Measurements from ENCODE around the gene CYP21A2. TPM values are rescaled to one million over a fixed set of nuclear protein-coding genes. Genes with fewer than 3 reads are reported as not detected.

CYP21A2 gene
- total and polyA plus RNA-seq, 10 of the 15 experiments (the other 5 are each of a cell fraction or from before 2014, with no cell fraction given), result 0.04 to 0.92 (median 0.23) TPM; not detected in 7

DNA sequence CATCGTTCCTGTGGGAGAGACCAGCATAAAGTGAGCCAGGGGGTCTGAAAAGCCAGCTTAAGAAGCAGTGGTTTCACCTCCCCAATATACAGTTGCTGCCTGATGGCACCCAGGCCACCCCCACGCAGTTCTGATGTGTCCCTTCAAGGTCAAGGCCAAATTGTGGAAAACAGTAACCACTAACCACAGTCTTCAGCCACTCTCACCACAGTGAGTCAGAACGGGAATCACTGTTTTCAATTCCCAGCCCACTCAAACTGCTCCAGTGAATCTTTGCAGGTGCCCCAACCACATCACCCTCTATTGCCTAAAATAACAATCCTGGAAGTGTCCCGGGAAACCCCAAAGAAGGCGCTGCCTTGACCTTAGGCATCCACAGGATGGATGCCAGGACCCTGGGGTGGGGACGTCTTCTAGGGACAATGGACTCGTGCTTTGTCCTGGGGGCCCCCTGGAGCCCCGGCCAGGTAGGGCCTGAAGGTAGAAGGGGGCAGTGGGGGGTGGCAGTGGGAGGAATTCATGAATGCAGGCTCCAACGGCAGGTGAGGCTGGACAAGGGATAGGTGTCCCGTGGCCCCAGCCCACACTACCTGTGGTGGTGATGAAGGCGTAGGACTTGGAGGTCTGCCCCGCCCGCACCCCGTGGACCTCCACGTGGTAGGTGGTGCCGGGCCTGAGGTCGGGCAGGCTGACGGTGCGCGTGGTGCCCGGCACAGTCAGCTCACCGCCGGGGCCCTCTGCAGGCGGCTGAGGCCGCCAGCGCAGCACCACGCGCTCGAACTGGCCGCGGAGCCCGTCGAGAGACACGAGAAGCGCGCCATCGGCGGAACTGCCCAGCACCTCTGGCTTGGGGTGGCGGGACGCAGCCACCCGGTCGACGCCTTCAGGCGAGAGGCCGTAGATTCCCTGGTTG, 48.7 kb downstream of the CYP21A2 start (continued):
- TF ChIP-seq, protein P1, sequence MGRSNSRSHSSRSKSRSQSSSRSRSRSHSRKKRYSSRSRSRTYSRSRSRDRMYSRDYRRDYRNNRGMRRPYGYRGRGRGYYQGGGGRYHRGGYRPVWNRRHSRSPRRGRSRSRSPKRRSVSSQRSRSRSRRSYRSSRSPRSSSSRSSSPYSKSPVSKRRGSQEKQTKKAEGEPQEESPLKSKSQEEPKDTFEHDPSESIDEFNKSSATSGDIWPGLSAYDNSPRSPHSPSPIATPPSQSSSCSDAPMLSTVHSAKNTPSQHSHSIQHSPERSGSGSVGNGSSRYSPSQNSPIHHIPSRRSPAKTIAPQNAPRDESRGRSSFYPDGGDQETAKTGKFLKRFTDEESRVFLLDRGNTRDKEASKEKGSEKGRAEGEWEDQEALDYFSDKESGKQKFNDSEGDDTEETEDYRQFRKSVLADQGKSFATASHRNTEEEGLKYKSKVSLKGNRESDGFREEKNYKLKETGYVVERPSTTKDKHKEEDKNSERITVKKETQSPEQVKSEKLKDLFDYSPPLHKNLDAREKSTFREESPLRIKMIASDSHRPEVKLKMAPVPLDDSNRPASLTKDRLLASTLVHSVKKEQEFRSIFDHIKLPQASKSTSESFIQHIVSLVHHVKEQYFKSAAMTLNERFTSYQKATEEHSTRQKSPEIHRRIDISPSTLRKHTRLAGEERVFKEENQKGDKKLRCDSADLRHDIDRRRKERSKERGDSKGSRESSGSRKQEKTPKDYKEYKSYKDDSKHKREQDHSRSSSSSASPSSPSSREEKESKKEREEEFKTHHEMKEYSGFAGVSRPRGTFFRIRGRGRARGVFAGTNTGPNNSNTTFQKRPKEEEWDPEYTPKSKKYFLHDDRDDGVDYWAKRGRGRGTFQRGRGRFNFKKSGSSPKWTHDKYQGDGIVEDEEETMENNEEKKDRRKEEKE (IDR thresholded peaks at IDR 0.05), result no peak
- TF ChIP-seq GABPA (IDR thresholded peaks at IDR 0.05; ENCODE audit: low read depth) (peak; percentile 56; the same call in 1 of the 2 replicates), SMC3 (IDR thresholded peaks at IDR 0.05; ENCODE audit: borderline replicate concordance, low read length) (no peak), MEF2B (IDR thresholded peaks at IDR 0.05; ENCODE audit: partially characterized antibody, poor library complexity, severe bottlenecking) (peak; percentile 35), CBFB (IDR thresholded peaks at IDR 0.05; ENCODE audit: low read depth) (peak; percentile 98), SMAD5 (IDR thresholded peaks at IDR 0.05; ENCODE audit: low read depth) (no peak), JUNB (IDR thresholded peaks at IDR 0.05) (peak; percentile 81), ZNF274 (IDR thresholded peaks at IDR 0.05; ENCODE audit: insufficient read depth, insufficient read length) (no peak), TCF7 (IDR thresholded peaks at IDR 0.05; ENCODE audit: borderline replicate concordance) (no peak), NFXL1 (IDR thresholded peaks at IDR 0.05; ENCODE audit: borderline replicate concordance) (no peak), ZNF217 (IDR thresholded peaks at IDR 0.05) (no peak), POLR2A (IDR thresholded peaks at IDR 0.05; ENCODE audit: low read depth, low read length) (no peak), SPI1 (IDR thresholded peaks at IDR 0.05; ENCODE audit: borderline replicate concordance, insufficient read depth, low read depth, low read length) (no peak), PML (IDR thresholded peaks at IDR 0.05; ENCODE audit: low read length) (no peak), TCF3 (IDR thresholded peaks at IDR 0.05; ENCODE audit: borderline replicate concordance, insufficient read depth, low read depth, low read length) (peak; percentile 62; the same call in 1 of the 2 replicates), BCL11A (IDR thresholded peaks at IDR 0.05; ENCODE audit: low read depth, low read length) (peak; percentile 78; the same call in 1 of the 2 replicates), CREM (IDR thresholded peaks at IDR 0.05; ENCODE audit: low read depth) (peak; percentile 71; the same call in 1 of the 2 replicates), POU2F2 (IDR thresholded peaks at IDR 0.05; ENCODE audit: borderline replicate concordance, low read depth, low read length) (no peak), JUND (IDR thresholded peaks at IDR 0.05; ENCODE audit: low read depth, low read length) (peak; percentile 58; the same call in 1 of the 2 replicates)
- TF ChIP-seq, protein P2, sequence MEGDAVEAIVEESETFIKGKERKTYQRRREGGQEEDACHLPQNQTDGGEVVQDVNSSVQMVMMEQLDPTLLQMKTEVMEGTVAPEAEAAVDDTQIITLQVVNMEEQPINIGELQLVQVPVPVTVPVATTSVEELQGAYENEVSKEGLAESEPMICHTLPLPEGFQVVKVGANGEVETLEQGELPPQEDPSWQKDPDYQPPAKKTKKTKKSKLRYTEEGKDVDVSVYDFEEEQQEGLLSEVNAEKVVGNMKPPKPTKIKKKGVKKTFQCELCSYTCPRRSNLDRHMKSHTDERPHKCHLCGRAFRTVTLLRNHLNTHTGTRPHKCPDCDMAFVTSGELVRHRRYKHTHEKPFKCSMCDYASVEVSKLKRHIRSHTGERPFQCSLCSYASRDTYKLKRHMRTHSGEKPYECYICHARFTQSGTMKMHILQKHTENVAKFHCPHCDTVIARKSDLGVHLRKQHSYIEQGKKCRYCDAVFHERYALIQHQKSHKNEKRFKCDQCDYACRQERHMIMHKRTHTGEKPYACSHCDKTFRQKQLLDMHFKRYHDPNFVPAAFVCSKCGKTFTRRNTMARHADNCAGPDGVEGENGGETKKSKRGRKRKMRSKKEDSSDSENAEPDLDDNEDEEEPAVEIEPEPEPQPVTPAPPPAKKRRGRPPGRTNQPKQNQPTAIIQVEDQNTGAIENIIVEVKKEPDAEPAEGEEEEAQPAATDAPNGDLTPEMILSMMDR (IDR thresholded peaks at IDR 0.05 in 2 of 3, conservative IDR thresholded peaks at IDR 0.05 in 1 of 3; ENCODE audit: control insufficient read depth in 2 of 3, extremely low read depth in 1 of 3, insufficient read depth in 1 of 3, low read depth in 3 of 3, low read length in 3 of 3), result no peak
- TF ChIP-seq, protein P3, sequence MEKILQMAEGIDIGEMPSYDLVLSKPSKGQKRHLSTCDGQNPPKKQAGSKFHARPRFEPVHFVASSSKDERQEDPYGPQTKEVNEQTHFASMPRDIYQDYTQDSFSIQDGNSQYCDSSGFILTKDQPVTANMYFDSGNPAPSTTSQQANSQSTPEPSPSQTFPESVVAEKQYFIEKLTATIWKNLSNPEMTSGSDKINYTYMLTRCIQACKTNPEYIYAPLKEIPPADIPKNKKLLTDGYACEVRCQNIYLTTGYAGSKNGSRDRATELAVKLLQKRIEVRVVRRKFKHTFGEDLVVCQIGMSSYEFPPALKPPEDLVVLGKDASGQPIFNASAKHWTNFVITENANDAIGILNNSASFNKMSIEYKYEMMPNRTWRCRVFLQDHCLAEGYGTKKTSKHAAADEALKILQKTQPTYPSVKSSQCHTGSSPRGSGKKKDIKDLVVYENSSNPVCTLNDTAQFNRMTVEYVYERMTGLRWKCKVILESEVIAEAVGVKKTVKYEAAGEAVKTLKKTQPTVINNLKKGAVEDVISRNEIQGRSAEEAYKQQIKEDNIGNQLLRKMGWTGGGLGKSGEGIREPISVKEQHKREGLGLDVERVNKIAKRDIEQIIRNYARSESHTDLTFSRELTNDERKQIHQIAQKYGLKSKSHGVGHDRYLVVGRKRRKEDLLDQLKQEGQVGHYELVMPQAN (conservative IDR thresholded peaks at IDR 0.05), result no peak
- TF ChIP-seq, protein P4, sequence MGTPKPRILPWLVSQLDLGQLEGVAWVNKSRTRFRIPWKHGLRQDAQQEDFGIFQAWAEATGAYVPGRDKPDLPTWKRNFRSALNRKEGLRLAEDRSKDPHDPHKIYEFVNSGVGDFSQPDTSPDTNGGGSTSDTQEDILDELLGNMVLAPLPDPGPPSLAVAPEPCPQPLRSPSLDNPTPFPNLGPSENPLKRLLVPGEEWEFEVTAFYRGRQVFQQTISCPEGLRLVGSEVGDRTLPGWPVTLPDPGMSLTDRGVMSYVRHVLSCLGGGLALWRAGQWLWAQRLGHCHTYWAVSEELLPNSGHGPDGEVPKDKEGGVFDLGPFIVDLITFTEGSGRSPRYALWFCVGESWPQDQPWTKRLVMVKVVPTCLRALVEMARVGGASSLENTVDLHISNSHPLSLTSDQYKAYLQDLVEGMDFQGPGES (IDR thresholded peaks at IDR 0.05), result no peak
